ENCODE measurements around the gene TOM1. TPM values are rescaled to one million over a fixed set of nuclear protein-coding genes. Genes with fewer than 3 reads are reported as not detected.

The TOM1 gene
- total and polyA plus RNA-seq, 3 donors from 2014 or later: 65.7 to 68.0 (median 66.2) TPM

- Histone ChIP-seq H3K36me3 (ENCODE audit: low read depth, missing control alignments) (no peaks in the 10 kb centered on the region), H3K27me3 (no peaks in the 10 kb centered on the region), H3K9me3 (no peaks in the 10 kb centered on the region), H3K4me3 (no peak overlapping the region), H3K27ac (no peak overlapping the region), H3K4me1 (peaks cover 1% of the 10 kb centered on the region)
- no peak for DNase-seq
- WGBS, 2 donors: 85 to 88% methylated on average over 8 of the region's 8 CpGs
- TF ChIP-seq POLR2A (IDR thresholded peaks at IDR 0.05): no peak
- TF ChIP-seq CTCF (IDR thresholded peaks at IDR 0.05): no peak
- intact Hi-C loops (cut with DNase I; ENCODE audit: low total_unique reads): no loop called here
Observed at GRCh38 chr22:35305525-35306070, 5.9 kb downstream of the TOM1 start.

GRCh38 chr22:35306350-35306967, 6.8 kb downstream of the TOM1 start:
- Histone ChIP-seq H3K27ac (no peak overlapping the region), H3K9me3 (no peaks in the 10 kb centered on the region), H3K4me3 (no peak overlapping the region), H3K36me3 (ENCODE audit: low read depth, missing control alignments) (no peaks in the 10 kb centered on the region), H3K4me1 (peaks cover 5% of the 10 kb centered on the region), H3K27me3 (no peaks in the 10 kb centered on the region)
- DNase-seq: no peak
- WGBS, 2 donors: 50 to 53% methylated on average over 4 of the region's 4 CpGs
- intact Hi-C loops (cut with DNase I; ENCODE audit: low total_unique reads): no loop called here
- TF ChIP-seq POLR2A (IDR thresholded peaks at IDR 0.05) (no peak), CTCF (IDR thresholded peaks at IDR 0.05) (no peak)

GRCh38 chr22:35307372-35307771, 7.7 kb downstream of the TOM1 start:
- 85 to 89% methylated on average over 9 of the region's 9 CpGs for WGBS, 2 donors
- Histone ChIP-seq H3K4me1 (peaks cover 5% of the 10 kb centered on the region), H3K27me3 (no peaks in the 10 kb centered on the region), H3K36me3 (ENCODE audit: low read depth, missing control alignments) (no peaks in the 10 kb centered on the region), H3K9me3 (no peaks in the 10 kb centered on the region), H3K4me3 (no peak overlapping the region), H3K27ac (no peak overlapping the region)
- intact Hi-C loops (cut with DNase I; ENCODE audit: low total_unique reads): no loop called here
- TF ChIP-seq POLR2A (IDR thresholded peaks at IDR 0.05) (no peak), CTCF (IDR thresholded peaks at IDR 0.05) (no peak)
- DNase-seq: no peak

GRCh38 chr22:35307892-35308291, 8.2 kb downstream of the TOM1 start:
- no peak for DNase-seq
- Histone ChIP-seq H3K9me3 (no peaks in the 10 kb centered on the region), H3K4me1 (peaks cover 5% of the 10 kb centered on the region), H3K36me3 (ENCODE audit: low read depth, missing control alignments) (no peaks in the 10 kb centered on the region), H3K4me3 (no peak overlapping the region), H3K27ac (no peak overlapping the region), H3K27me3 (no peaks in the 10 kb centered on the region)
- intact Hi-C loops (cut with DNase I; ENCODE audit: low total_unique reads): no loop called here
- TF ChIP-seq CTCF (IDR thresholded peaks at IDR 0.05): no peak
- no peak for TF ChIP-seq POLR2A (IDR thresholded peaks at IDR 0.05)
- WGBS, 2 donors: 90 to 96% methylated on average over 7 of the region's 7 CpGs

GRCh38 chr22:35308480-35309021, 8.9 kb downstream of the TOM1 start:
- Histone ChIP-seq H3K4me1 (peaks cover 5% of the 10 kb centered on the region), H3K9me3 (no peaks in the 10 kb centered on the region), H3K4me3 (no peak overlapping the region), H3K27me3 (no peaks in the 10 kb centered on the region), H3K27ac (no peak overlapping the region), H3K36me3 (ENCODE audit: low read depth, missing control alignments) (no peaks in the 10 kb centered on the region)
- TF ChIP-seq CTCF (IDR thresholded peaks at IDR 0.05) (no peak), POLR2A (IDR thresholded peaks at IDR 0.05) (no peak)
- no peak for DNase-seq
- WGBS, 2 donors: 76 to 90% methylated on average over 6 of the region's 6 CpGs
- intact Hi-C loops (cut with DNase I; ENCODE audit: low total_unique reads): no loop called here

All from testis (tissue), 3 donors.